ENCODE measurements around the gene COL6A1. TPM values are rescaled to one million over a fixed set of nuclear protein-coding genes. Genes with fewer than 3 reads are reported as not detected.
A peak's percentile ranks its signal among the peaks of the same experiment; 100 is the strongest.
"Not testable (repeated sequence)": the region's sequence is repeated elsewhere in the genome, so short reads cannot be mapped to it uniquely, and the experiment has no call there.

Gene COL6A1
- total RNA-seq, 1 donor from 2014 or later: 611 TPM

DNA sequence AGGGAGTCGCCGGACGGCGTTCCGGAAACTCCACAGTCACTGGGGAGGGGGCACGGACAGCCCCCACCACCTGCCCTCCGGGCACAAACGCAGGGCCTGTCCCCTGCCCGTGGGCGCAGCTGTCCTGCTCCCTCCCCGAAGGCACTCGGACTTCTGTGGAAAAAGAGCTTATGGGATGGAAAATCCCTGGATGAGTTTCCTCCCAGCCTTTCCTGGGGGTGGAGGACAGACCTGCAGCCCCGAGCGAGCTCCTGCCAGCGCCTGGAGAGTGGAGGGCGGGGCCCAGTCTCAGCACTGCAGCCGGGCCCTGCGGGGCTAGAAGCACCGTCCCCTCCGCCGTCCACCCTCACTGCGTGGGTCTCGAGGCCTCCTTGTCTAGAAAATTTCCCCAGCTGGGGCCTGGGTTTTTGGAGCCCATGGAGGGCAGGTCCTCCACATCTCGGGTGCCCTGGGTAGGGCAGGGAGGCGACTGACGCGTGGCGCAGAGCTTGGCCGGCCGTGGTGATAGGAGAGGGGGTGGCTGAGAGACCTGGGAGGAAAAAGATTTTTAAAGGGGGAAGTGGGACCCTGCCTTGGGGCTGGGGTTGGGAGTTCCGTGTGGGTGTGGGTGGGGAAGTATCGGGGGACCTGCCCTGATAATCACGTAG, 6.4 kb upstream of the COL6A1 start:
- peaks cover 39% of the 10 kb centered on the region for H3K4me1 Mint-ChIP-seq
- no peaks in the 10 kb centered on the region for H3K36me3 Mint-ChIP-seq
- peak overlapping the region; percentile 72 for H3K4me3 Mint-ChIP-seq
- peak in 1 of 2 experiments; percentile 45 for DNase-seq (ENCODE audit: low spot score in 2 of 2, unreplicated experiment in 2 of 2)
- H3K27ac Mint-ChIP-seq: peak overlapping the region; percentile 87
- H3K9me3 Mint-ChIP-seq: no peaks in the 10 kb centered on the region
- H3K27me3 Mint-ChIP-seq (ENCODE audit: low read depth): peaks cover 50% of the 10 kb centered on the region
- TF ChIP-seq, protein P1, sequence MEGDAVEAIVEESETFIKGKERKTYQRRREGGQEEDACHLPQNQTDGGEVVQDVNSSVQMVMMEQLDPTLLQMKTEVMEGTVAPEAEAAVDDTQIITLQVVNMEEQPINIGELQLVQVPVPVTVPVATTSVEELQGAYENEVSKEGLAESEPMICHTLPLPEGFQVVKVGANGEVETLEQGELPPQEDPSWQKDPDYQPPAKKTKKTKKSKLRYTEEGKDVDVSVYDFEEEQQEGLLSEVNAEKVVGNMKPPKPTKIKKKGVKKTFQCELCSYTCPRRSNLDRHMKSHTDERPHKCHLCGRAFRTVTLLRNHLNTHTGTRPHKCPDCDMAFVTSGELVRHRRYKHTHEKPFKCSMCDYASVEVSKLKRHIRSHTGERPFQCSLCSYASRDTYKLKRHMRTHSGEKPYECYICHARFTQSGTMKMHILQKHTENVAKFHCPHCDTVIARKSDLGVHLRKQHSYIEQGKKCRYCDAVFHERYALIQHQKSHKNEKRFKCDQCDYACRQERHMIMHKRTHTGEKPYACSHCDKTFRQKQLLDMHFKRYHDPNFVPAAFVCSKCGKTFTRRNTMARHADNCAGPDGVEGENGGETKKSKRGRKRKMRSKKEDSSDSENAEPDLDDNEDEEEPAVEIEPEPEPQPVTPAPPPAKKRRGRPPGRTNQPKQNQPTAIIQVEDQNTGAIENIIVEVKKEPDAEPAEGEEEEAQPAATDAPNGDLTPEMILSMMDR (IDR thresholded peaks at IDR 0.05; ENCODE audit: unreplicated experiment): no peak

DNA sequence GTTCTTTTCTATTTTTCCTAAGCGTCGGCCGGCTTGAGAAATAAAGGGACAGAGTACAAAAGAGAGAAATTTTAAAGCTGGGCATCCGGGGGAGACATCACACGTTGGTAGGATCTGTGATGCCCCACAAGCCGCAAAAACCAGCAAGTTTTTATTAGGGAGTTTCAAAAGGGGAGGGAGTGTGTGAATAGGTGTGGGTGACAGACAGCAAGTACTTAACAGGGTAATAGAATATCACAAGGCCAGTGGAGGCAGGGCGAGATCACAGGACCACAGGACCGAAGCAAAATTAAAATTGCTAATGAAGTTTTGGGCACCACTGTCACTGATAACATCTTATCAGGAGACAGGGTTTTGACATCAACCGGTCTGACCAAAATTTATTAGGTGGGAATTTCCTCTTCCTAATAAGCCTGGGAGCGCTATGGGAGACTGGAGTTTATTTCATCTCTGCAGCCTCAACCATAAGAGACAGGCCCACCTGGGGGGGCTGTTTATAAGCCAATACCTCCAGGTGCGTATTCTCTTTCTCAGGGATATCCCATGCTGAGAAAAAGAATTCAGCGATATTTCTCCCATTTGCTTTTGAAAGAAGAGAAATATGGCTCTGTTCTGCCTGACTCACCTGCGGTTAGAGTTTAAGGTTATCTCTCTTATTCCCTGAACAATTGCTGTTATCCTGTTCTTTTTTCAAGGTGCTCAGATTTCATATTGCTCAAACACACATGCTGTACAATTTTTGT, 5.7 kb upstream of the COL6A1 start:
- H3K36me3 Mint-ChIP-seq; H3K9me3 Mint-ChIP-seq; DNase-seq (ENCODE audit: low spot score in 2 of 2, unreplicated experiment in 2 of 2): not testable (repeated sequence)
- peak overlapping the region; percentile 72 for H3K4me3 Mint-ChIP-seq
- peak overlapping the region; percentile 87 for H3K27ac Mint-ChIP-seq
- H3K4me1 Mint-ChIP-seq: peaks cover 35% of the 10 kb centered on the region
- H3K27me3 Mint-ChIP-seq (ENCODE audit: low read depth): peaks cover 50% of the 10 kb centered on the region

DNA sequence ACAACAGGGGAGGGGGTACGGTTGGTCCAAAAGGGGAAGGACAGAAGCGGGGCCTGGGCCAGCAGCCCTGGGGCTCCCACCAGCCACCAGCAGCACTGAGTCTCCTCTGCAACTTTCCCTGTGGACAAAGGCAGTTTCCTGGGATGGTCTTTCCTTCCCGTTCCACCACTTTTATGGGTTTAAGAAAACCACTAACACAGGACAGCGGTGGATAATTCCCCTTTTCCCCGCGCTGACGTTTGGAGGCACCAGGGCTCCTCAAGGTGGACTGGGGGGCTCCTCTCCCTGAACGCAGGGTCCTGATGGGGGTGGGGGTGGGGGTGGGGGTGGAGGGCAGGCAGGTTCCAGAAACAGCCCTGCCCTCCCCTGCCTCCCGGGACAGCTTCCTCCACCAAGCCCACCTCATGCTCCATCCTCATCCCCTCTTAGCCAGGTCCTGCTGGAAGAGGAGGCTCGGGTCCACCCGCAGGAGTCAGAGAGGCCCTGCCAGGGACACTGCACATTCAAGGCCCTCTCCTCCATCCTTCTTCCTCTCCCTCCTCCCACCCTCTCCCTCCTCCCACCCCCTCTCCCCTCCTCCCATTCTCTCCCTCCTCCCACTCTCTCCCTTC, 4.8 kb upstream of the COL6A1 start:
- Mint-ChIP-seq H3K4me3 (no peak overlapping the region), H3K27ac (peak overlapping the region; percentile 21), H3K27me3 (ENCODE audit: low read depth) (peaks cover 50% of the 10 kb centered on the region), H3K9me3 (no peaks in the 10 kb centered on the region), H3K4me1 (peaks cover 32% of the 10 kb centered on the region), H3K36me3 (no peaks in the 10 kb centered on the region)
- DNase-seq (ENCODE audit: low spot score in 2 of 2, unreplicated experiment in 2 of 2): peak in 1 of 2 experiments; percentile 33
- TF ChIP-seq, protein P1 (IDR thresholded peaks at IDR 0.05; ENCODE audit: unreplicated experiment): no peak

DNA sequence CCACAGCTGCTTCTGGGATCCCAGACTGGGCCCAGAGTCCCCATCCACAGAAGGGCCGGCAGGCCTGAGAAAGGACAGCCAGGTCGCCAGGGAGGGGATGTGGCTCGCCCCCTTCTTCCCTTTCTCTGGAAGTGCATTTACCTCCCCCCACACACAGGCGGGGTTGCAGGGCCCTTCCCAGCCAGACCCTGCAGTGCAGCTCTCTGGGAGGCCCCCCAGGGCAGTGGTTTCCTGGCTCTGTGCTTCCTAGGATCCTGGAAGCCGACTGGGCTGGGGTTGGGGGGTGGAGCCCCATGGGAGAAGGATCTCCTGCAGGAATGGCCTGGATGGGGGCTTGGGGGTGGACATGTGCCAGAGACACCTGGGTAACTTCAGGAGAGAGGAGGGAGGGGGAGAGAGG, 4.2 kb upstream of the COL6A1 start:
- H3K4me1 Mint-ChIP-seq: peaks cover 32% of the 10 kb centered on the region
- TF ChIP-seq, protein P1 (IDR thresholded peaks at IDR 0.05; ENCODE audit: unreplicated experiment): no peak
- H3K9me3 Mint-ChIP-seq: no peaks in the 10 kb centered on the region
- peak in 1 of 2 experiments; percentile 39 for DNase-seq (ENCODE audit: low spot score in 2 of 2, unreplicated experiment in 2 of 2)
- H3K36me3 Mint-ChIP-seq: no peaks in the 10 kb centered on the region
- H3K4me3 Mint-ChIP-seq: no peak overlapping the region
- peaks cover 50% of the 10 kb centered on the region for H3K27me3 Mint-ChIP-seq (ENCODE audit: low read depth)
- H3K27ac Mint-ChIP-seq: peak overlapping the region; percentile 34

DNA sequence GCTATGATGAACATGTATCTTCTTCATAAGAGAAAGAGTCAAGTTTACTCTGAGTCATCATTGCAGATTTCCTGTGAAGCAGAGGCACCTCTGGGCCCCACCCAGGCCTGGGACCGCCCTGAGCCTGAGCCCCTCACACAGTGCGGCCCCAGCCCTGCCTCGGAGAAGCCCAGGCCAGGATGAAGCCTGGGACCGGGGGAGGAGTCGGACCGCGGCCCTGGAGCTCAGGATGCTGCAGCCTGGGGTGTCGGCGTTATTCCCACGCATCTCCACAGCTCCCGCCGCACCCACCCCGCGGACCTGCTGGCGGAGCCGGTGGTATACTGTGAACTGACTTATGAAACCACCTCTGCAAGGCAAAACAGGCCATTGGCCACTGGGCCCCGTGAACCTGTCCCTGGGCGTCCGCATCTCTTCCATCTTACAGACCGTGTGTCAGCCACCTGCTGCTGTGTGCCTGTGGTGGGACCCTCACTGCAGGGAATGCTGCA, 2.4 kb upstream of the COL6A1 start:
- peak in 1 of 2 experiments; percentile 36 for DNase-seq (ENCODE audit: low spot score in 2 of 2, unreplicated experiment in 2 of 2)
- peaks cover 32% of the 10 kb centered on the region for H3K4me1 Mint-ChIP-seq
- peaks cover 48% of the 10 kb centered on the region for H3K27me3 Mint-ChIP-seq (ENCODE audit: low read depth)
- H3K27ac Mint-ChIP-seq: peak overlapping the region; percentile 19
- H3K36me3 Mint-ChIP-seq: peaks cover under 1% of the 10 kb centered on the region
- H3K9me3 Mint-ChIP-seq: no peaks in the 10 kb centered on the region
- TF ChIP-seq, protein P1 (IDR thresholded peaks at IDR 0.05; ENCODE audit: unreplicated experiment): no peak
- H3K4me3 Mint-ChIP-seq: no peak overlapping the region

DNA sequence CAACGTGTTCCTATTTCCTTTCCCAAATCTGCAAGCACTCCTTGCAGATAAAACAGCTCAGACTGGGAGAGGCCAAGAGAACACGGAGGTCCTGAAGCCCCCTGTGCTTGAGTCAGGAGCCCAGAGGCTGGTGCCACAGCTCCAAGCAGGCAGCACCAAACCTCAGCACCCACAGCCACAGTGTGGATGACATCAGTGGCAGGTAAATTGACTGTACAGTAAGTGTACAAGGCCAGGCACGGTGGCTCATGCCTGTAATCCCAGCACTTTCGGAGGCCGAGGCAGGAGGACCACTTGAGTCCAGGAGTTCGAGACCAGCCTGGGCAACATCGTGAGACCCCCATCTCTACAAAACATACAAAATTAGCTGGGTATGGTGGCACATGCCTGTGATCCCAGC, 1.9 kb upstream of the COL6A1 start:
- Mint-ChIP-seq H3K27ac (peak overlapping the region; percentile 19), H3K4me1 (peaks cover 29% of the 10 kb centered on the region), H3K4me3 (no peak overlapping the region), H3K36me3 (peaks cover 5% of the 10 kb centered on the region), H3K9me3 (no peaks in the 10 kb centered on the region), H3K27me3 (ENCODE audit: low read depth) (peaks cover 46% of the 10 kb centered on the region)
- TF ChIP-seq, protein P1 (IDR thresholded peaks at IDR 0.05; ENCODE audit: unreplicated experiment): no peak
- peak in 1 of 2 experiments; percentile 32 for DNase-seq (ENCODE audit: low spot score in 2 of 2, unreplicated experiment in 2 of 2)

All from mesothelial cell of epicardium (in vitro differentiated cells).